Measurements from ENCODE around the gene MACROD2.

MACROD2 gene

GRCh38 chr20:16048876-16049275 is 2053.6 kb downstream of the MACROD2 start:
- in situ Hi-C loops (cut with MboI; ENCODE audit: low sequenced_read_pairs) = no loop called here

GRCh38 chr20:16049529-16050093 is 2054.3 kb downstream of the MACROD2 start:
- in situ Hi-C loops (cut with MboI; ENCODE audit: low sequenced_read_pairs) = no loop called here

GRCh38 chr20:16050366-16050765 is 2055.1 kb downstream of the MACROD2 start:
- in situ Hi-C loops (cut with MboI; ENCODE audit: low sequenced_read_pairs) = no loop called here

- in situ Hi-C loops (cut with MboI; ENCODE audit: low sequenced_read_pairs) = no loop called here
Measured at GRCh38 chr20:16051968-16052367, 2056.7 kb downstream of the MACROD2 start.

GRCh38 chr20:16052456-16052855 is 2057.1 kb downstream of the MACROD2 start:
- in situ Hi-C loops (cut with MboI; ENCODE audit: low sequenced_read_pairs) = no loop called here

GRCh38 chr20:16054985-16055384 is 2059.7 kb downstream of the MACROD2 start:
- in situ Hi-C loops (cut with MboI; ENCODE audit: low sequenced_read_pairs) = no loop called here

- in situ Hi-C loops (cut with MboI; ENCODE audit: low sequenced_read_pairs) = no loop called here
Measured at GRCh38 chr20:16057651-16058050, 2062.3 kb downstream of the MACROD2 start.

GRCh38 chr20:16058268-16058667 is 2063.0 kb downstream of the MACROD2 start:
- in situ Hi-C loops (cut with MboI; ENCODE audit: low sequenced_read_pairs) = no loop called here

GRCh38 chr20:16059841-16060240 is 2064.5 kb downstream of the MACROD2 start:
- in situ Hi-C loops (cut with MboI; ENCODE audit: low sequenced_read_pairs) = no loop called here

- in situ Hi-C loops (cut with MboI; ENCODE audit: low sequenced_read_pairs) = no loop called here
Measured at GRCh38 chr20:16061351-16061750, 2066.0 kb downstream of the MACROD2 start.

- in situ Hi-C loops (cut with MboI; ENCODE audit: low sequenced_read_pairs) = no loop called here
Measured at GRCh38 chr20:16062661-16063581, 2067.6 kb downstream of the MACROD2 start.

- in situ Hi-C loops (cut with MboI; ENCODE audit: low sequenced_read_pairs) = no loop called here
Measured at GRCh38 chr20:16063881-16064280, 2068.6 kb downstream of the MACROD2 start.

- in situ Hi-C loops (cut with MboI; ENCODE audit: low sequenced_read_pairs) = no loop called here
Measured at GRCh38 chr20:16064989-16065707, 2069.8 kb downstream of the MACROD2 start.

- in situ Hi-C loops (cut with MboI; ENCODE audit: low sequenced_read_pairs) = no loop called here
Measured at GRCh38 chr20:16066571-16066970, 2071.3 kb downstream of the MACROD2 start.

GRCh38 chr20:16069389-16070010 is 2074.2 kb downstream of the MACROD2 start:
- in situ Hi-C loops (cut with MboI; ENCODE audit: low sequenced_read_pairs) = no loop called here

GRCh38 chr20:16072220-16072619 is 2076.9 kb downstream of the MACROD2 start:
- in situ Hi-C loops (cut with MboI; ENCODE audit: low sequenced_read_pairs) = no loop called here

- in situ Hi-C loops (cut with MboI; ENCODE audit: low sequenced_read_pairs) = no loop called here
Measured at GRCh38 chr20:16078172-16078898, 2083.0 kb downstream of the MACROD2 start.

- in situ Hi-C loops (cut with MboI; ENCODE audit: low sequenced_read_pairs) = no loop called here
Measured at GRCh38 chr20:16081421-16081820, 2086.1 kb downstream of the MACROD2 start.

- in situ Hi-C loops (cut with MboI; ENCODE audit: low sequenced_read_pairs) = no loop called here
Measured at GRCh38 chr20:16082051-16082550, 2086.8 kb downstream of the MACROD2 start.

GRCh38 chr20:16083639-16084280 is 2088.4 kb downstream of the MACROD2 start:
- in situ Hi-C loops (cut with MboI; ENCODE audit: low sequenced_read_pairs) = no loop called here
